Testis (tissue), 2 donors: ENCODE data around the gene SDF2L1.

Source experiments
- POLR2A ChIP-seq: fragments of 450-650 bp; IDR thresholded peaks from one replicate; pipeline ENCODE4 v1.6.1; 2017; ENCODE audit warnings: antibody characterized with exemption, mild to moderate bottlenecking, moderate library complexity
- TF ChIP-seq, protein P1 (sequence below), 3 experiments: fragments of 450-650 bp in 2 of 3; fragments of 200-600 bp in 1 of 3; sonication (generic) in 1 of 3; IDR thresholded peaks; one replicate each; pipeline ENCODE4 v1.5.1; 2016 to 2019; ENCODE audit warnings: antibody characterized with exemption in 3 of 3, mild to moderate bottlenecking in 2 of 3, moderate library complexity in 1 of 3

DNA sequence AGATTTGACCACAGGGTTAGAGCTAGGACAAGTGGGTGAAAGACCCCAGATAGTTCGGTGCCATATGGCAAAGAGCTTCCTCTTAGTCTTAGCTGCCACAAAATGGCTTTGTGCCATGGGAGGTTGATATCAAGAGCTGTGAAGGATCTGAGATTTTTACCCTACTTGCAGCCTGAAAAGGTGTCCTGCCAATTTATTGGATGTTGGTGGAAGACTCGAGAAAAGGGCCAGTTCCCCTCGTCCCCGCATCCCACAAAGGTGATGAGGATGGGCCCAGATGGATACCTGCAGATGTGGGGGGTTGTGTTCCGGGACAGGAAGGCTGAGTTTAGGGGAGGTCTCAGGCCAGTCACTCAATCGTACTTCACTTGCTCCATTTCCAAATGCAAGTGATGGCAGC lies 39.5 kb upstream of the SDF2L1 start:
- no peak for TF ChIP-seq POLR2A
- TF ChIP-seq, protein P1, sequence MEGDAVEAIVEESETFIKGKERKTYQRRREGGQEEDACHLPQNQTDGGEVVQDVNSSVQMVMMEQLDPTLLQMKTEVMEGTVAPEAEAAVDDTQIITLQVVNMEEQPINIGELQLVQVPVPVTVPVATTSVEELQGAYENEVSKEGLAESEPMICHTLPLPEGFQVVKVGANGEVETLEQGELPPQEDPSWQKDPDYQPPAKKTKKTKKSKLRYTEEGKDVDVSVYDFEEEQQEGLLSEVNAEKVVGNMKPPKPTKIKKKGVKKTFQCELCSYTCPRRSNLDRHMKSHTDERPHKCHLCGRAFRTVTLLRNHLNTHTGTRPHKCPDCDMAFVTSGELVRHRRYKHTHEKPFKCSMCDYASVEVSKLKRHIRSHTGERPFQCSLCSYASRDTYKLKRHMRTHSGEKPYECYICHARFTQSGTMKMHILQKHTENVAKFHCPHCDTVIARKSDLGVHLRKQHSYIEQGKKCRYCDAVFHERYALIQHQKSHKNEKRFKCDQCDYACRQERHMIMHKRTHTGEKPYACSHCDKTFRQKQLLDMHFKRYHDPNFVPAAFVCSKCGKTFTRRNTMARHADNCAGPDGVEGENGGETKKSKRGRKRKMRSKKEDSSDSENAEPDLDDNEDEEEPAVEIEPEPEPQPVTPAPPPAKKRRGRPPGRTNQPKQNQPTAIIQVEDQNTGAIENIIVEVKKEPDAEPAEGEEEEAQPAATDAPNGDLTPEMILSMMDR (IDR thresholded peaks at IDR 0.05) = no peak
